ENCODE data around the gene CHADL. TPM values are rescaled to one million over a fixed set of nuclear protein-coding genes. Genes with fewer than 3 reads are reported as not detected.

The CHADL gene
- total and polyA plus RNA-seq, 9 of the 15 experiments (the other 6 are each of a cell fraction or from before 2014, with no cell fraction given), result not detected

DNA sequence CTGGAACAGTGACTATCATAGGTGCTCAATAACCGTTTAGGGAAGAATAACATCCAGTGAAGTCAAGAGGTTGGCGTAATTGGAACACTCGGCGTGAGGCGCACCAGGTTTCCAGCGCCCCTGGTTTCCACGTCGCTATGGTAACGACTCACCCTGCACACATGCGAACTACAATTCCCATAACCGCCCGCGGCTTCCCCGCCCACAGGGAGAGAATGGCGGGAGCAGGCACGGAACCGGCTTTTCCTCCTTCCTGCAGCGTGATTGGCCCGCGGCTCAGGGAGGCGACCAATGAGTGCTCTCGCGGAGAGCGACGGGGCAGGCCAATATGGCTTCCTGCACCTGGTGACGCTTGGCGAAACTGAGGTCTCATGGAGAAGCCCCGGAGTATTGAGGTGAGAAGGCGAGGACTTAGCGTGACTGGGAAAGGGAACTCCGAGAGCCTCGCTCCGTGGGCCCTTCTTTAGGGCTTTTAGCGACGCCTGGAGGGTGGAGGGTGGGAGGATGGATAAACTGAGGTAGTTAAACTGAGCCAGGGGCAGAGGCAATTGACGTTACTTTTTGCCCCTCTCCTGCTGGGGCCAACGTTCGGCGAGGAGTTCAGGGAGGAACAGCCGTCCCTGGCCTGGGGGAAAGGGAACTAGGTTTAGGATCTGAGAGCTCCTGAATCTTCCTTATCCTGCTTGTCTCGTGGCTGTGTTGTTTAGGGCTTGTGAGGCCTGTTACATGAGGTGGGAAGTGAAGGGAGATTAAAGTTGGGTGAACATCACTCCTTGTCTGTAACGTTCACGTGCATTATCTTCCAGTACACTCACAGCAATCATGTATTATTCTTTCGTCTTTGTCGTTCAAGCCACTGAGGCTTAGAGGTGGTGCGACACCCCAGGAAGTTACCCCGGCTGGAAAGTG is 35.5 kb downstream of the CHADL start, which contains the start of gene L3MBTL2 (continued):
- TF ChIP-seq NKRF (IDR thresholded peaks at IDR 0.05; ENCODE audit: borderline replicate concordance), result peak; percentile 80
- TF ChIP-seq CXXC5 (CRISPR knock-in tag; IDR thresholded peaks at IDR 0.05), result peak; percentile 51
- TF ChIP-seq RBFOX2 (IDR thresholded peaks at IDR 0.05; ENCODE audit: low read depth, low read length), result peak; percentile 84
- no peak for TF ChIP-seq E4F1 (CRISPR knock-in tag; IDR thresholded peaks at IDR 0.05; ENCODE audit: borderline replicate concordance)
- TF ChIP-seq TAF1 (IDR thresholded peaks at IDR 0.05; ENCODE audit: control insufficient read depth, extremely low read depth, insufficient read depth, low read length, severe bottlenecking), result peak; percentile 83
- TF ChIP-seq SAFB2 (IDR thresholded peaks at IDR 0.05; ENCODE audit: borderline replicate concordance, low read depth, low read length, severe bottlenecking), result no peak
- no peak for TF ChIP-seq NR4A1 (CRISPR knock-in tag; IDR thresholded peaks at IDR 0.05)
- TF ChIP-seq NR4A1 (tag; IDR thresholded peaks at IDR 0.05), result no peak
- no peak for TF ChIP-seq ZZZ3 (IDR thresholded peaks at IDR 0.05)
- TF ChIP-seq NCOA6 (IDR thresholded peaks at IDR 0.05), result no peak
- no peak for TF ChIP-seq SRSF7 (optimal IDR thresholded peaks at IDR 0.05; ENCODE audit: low read depth, low read length)
- TF ChIP-seq, protein P1, sequence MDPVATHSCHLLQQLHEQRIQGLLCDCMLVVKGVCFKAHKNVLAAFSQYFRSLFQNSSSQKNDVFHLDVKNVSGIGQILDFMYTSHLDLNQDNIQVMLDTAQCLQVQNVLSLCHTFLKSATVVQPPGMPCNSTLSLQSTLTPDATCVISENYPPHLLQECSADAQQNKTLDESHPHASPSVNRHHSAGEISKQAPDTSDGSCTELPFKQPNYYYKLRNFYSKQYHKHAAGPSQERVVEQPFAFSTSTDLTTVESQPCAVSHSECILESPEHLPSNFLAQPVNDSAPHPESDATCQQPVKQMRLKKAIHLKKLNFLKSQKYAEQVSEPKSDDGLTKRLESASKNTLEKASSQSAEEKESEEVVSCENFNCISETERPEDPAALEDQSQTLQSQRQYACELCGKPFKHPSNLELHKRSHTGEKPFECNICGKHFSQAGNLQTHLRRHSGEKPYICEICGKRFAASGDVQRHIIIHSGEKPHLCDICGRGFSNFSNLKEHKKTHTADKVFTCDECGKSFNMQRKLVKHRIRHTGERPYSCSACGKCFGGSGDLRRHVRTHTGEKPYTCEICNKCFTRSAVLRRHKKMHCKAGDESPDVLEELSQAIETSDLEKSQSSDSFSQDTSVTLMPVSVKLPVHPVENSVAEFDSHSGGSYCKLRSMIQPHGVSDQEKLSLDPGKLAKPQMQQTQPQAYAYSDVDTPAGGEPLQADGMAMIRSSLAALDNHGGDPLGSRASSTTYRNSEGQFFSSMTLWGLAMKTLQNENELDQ (CRISPR knock-in tag; IDR thresholded peaks at IDR 0.05; ENCODE audit: borderline replicate concordance), result no peak
- TF ChIP-seq ZNF551 (CRISPR knock-in tag; IDR thresholded peaks at IDR 0.05), result no peak
- TF ChIP-seq PBX2 (CRISPR knock-in tag; IDR thresholded peaks at IDR 0.05; ENCODE audit: low read depth), result no peak
- TF ChIP-seq PBX2 (tag; conservative IDR thresholded peaks at IDR 0.05; ENCODE audit: low read depth), result no peak
- peak; percentile 60 to 64; a peak in 3 of 4 replicates for TF ChIP-seq NRF1 (conservative IDR thresholded peaks at IDR 0.05 in 1 of 2, IDR thresholded peaks at IDR 0.05 in 1 of 2)
- TF ChIP-seq NCOA4 (IDR thresholded peaks at IDR 0.05; ENCODE audit: partially characterized antibody), result no peak
- peak; percentile 81 for TF ChIP-seq SUPT5H (IDR thresholded peaks at IDR 0.05)
